ENCODE measurements around the gene GRM2.

DNA sequence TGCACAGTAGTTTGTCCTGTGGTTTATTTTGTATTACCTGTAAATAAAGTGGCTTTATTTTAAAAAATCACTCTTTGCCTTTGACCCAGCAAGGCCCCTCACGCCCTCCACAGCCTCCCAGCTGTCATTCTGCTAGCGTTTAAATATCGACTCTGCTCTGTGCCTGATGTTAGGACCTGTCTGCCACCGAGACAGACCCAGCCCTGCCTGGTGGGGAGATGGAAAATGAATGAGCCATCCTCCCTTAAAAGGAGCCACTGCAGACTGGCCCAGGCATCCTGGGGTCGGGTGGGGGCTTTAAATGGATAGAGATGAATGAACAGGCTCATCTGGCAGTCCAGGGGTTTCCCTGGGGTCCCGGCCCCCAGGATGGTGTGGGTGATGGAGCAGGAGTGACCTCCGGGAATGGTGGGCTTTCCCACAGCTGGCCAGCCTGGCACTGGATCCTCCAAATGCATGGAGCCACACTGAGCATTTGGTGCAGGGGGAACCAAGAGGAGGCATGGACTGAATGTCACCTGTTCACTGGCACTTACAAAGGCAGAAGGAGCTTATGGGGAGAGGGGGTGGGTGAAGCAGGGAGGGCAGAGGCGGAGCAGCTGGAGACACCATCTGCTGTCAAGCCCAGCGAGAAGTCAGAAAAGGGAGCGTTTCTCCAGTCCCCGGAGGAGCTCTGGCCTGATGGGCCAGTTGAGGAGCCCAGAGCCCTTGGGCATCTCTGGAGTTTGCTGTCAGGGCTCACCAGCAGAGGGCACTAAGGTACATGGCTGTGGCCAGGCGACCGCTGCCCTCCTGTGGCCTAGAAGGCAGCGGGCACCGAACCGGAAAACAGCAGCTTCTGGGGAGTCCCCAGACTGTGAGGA is 11.9 kb downstream of the GRM2 start:
- TF ChIP-seq EP300 (IDR thresholded peaks at IDR 0.05; ENCODE audit: low read depth), result no peak
- TF ChIP-seq, protein P1, sequence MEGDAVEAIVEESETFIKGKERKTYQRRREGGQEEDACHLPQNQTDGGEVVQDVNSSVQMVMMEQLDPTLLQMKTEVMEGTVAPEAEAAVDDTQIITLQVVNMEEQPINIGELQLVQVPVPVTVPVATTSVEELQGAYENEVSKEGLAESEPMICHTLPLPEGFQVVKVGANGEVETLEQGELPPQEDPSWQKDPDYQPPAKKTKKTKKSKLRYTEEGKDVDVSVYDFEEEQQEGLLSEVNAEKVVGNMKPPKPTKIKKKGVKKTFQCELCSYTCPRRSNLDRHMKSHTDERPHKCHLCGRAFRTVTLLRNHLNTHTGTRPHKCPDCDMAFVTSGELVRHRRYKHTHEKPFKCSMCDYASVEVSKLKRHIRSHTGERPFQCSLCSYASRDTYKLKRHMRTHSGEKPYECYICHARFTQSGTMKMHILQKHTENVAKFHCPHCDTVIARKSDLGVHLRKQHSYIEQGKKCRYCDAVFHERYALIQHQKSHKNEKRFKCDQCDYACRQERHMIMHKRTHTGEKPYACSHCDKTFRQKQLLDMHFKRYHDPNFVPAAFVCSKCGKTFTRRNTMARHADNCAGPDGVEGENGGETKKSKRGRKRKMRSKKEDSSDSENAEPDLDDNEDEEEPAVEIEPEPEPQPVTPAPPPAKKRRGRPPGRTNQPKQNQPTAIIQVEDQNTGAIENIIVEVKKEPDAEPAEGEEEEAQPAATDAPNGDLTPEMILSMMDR (IDR thresholded peaks at IDR 0.05), result peak; percentile 29 to 67 (median 57)
- no peak for TF ChIP-seq POLR2AphosphoS5 (IDR thresholded peaks at IDR 0.05)

Data from transverse colon (tissue), 4 donors.